ENCODE measurements around the gene CLCNKB. TPM values are rescaled to one million over a fixed set of nuclear protein-coding genes. Genes with fewer than 3 reads are reported as not detected.
"Not testable (repeated sequence)": the region's sequence is repeated elsewhere in the genome, so short reads cannot be mapped to it uniquely, and the experiment has no call there.

The CLCNKB gene
- total RNA-seq = under 0.01 TPM in 1 of 2 replicates, not detected in the other

GRCh38 chr1:16043521-16043920 is at the start of gene CLCNKB:
Gene CLCNKB, plus strand, starts transcription at chr1:16043782. Its CDS starts 711 bp downstream, at chr1:16044493.
- no peak for DNase-seq (ENCODE audit: low read depth in 2 of 2)

DNA sequence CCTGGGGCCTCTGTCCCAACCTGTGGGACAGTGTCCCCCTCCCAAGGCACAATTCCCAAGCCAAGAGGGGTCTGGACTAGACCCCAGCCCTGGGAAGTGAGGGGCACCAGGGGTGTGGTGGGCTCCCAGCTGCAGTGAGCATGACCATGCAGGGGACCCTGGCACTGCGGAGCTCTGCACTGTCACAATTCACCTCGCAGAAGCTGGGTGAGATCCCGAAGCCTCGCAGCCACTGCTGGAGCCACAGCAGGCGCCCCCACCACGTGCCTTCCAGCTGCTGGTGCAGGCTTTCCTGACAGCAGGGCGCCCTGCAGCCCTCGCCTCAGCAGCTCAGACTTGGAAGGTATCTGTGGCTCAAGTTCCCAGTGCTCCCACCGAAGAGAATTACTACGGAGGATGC is 49.5 kb upstream of the CLCNKB start:
- no peak for DNase-seq (ENCODE audit: low read depth in 2 of 2)

DNA sequence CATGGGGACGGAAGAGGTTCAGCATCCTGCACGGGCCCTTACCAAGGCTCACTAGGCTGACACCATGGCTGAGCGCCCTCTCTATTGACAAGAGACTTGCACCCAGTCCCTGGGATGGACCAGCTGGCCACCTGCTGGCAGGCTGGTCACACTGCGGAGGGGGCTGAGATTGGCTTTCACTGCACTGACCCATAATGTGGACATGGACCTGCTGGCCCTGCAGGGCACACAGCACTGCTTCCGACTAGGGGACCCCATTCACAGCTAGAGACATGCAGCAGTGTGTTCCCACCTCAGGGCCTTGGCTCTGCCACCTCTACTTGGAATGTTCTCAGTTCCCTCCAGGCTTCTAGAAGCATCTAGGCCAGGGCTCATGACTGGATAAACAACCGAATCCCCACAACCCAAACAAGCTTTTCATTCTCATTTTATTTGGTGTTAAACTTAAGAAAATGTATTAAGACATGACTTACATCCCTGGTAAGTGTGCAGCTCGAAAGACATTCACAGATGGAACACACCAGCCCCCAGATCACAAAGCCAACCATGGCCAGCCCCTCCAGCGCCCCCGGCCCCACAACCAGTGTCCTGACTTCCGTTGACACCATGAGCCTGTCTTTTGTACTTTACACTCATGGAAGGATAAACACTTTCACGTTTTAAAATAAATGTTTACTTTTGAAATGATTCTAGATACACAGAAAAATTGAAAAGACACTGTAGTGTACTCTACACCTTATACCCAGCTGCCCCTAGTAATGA is 48.8 kb upstream of the CLCNKB start:
- peak; percentile 77 to 88 for DNase-seq (ENCODE audit: low read depth in 2 of 2)

- no peak for DNase-seq (ENCODE audit: low read depth in 2 of 2)
These were observed 46.5 kb upstream of the CLCNKB start for GRCh38 chr1:15997076-15997585.

GRCh38 chr1:15997637-15998280 is 45.8 kb upstream of the CLCNKB start:
- DNase-seq (ENCODE audit: low read depth in 2 of 2) = no peak

- DNase-seq (ENCODE audit: low read depth in 2 of 2) = no peak
These were observed 44.7 kb upstream of the CLCNKB start for GRCh38 chr1:15998929-15999328.

GRCh38 chr1:16001274-16001673 is 42.3 kb upstream of the CLCNKB start:
- not testable (repeated sequence) for DNase-seq (ENCODE audit: low read depth in 2 of 2)

GRCh38 chr1:16005597-16005996 is 38.0 kb upstream of the CLCNKB start:
- no peak for DNase-seq (ENCODE audit: low read depth in 2 of 2)

DNA sequence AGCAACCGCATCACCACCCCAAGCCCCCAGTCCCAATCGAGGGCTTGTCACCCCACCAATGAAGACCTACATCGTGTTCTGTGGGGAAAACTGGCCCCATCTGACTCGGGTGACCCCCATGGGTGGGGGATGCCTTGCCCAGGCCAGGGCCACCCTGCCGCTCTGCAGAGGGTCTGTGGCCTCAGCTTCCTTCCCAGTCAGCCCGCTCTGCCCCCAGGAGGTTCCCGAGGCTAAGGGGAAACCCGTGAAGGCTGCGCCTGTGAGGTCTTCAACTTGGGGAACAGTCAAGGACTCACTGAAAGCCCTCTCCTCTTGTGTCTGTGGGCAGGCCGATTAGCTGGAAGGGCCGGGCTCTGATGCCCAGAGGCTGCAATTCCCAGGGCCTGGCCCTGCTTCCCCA is 37.6 kb upstream of the CLCNKB start:
- DNase-seq (ENCODE audit: low read depth in 2 of 2) = no peak

DNA sequence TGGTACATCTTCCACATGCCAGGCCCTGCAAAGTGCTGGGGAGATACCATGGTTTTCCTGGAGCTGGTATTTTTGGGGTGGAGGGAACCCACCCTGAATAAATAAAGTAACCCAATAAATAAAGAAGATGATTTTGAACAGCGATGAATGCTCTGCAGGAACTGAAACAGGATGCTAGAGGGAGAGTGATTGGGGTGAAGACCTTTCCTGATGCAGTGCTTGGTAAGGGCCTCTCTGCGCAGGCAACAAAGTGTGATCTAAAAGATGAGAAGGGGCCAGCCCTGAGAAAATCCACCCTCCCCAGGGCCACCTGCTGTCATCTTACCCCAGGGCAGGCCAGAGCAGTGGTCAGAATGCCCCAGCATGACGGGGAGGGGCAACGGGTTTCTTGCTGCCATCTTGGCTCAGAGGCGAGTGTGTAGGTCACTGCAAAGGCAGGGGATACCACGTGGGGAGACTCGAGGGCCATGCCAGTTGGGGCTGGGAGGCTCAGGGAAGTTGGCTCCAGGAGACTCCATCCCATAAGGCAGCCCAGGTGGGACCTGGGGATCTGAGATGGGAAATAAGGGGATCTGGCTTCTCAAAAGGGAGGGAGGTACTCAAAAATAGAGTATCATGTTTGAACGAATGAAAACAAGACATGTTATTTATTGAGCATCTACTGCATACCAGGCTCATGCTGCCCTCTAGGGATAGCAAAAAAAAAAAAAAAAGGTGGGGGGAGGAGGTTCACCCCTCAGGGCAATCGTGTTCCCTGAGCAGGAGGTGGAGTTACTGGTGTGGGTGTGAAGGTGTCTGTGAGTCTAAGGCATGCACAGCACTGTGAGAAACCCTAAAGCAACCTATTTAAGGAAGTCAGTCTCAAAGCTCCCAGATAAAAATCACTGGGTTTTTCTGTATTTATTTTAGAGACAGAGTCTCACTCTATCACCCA is 36.8 kb upstream of the CLCNKB start:
- DNase-seq (ENCODE audit: low read depth in 2 of 2) = no peak

DNA sequence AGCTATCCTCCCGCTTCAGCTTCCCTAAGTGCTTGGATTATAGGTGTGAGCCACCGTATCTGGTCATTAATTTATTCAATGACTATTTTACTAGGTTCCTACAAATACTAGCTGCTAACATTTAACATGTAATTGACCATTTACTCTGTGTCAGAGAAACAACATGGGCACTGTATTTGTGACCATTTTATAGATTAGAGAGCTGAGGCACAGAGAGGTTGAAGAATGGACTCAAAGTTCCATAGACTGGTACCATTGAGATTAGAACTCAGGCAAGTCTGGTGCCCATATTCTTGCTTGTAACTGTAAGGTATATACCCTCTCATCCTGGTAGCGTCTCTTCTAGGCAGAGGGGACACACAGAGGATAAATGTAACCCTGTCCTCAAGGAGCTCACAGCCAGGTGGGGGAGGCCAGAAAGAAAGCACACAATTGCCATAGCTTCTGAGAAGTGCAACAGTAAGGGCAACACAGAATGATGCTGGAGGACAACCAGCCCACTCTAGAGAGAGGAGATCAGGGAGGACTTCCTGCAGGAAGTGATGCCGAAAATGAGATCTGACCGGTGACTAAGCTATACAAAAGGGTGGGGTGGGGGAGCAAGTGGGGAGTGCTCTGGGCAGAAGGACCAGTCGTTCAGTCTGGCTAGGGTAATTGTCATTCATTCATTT is 35.8 kb upstream of the CLCNKB start:
- no peak for DNase-seq (ENCODE audit: low read depth in 2 of 2)

DNA sequence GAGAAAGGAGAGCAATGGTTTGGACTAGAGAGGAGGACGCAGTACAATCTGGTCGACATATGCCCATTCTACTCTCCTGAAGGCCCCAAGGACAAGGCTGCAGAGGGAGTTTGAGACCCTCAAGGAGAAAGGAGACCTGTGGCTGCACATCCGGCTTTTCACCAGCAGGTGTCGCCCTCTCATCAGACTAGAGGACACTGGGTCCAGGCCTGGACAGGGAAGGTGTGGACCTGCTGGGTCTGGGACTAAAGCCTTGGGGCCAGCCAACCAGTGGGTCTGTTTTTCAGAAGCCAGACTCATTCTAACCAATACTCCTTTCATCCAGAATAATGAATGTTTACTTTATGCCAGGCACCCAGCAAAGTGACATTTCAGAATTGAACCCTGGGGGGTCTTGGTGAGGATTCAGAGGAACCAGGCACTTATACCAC is 34.5 kb upstream of the CLCNKB start:
- peak; percentile 68 to 79 for DNase-seq (ENCODE audit: low read depth in 2 of 2)

GRCh38 chr1:16009678-16010077 is 33.9 kb upstream of the CLCNKB start:
- no peak for DNase-seq (ENCODE audit: low read depth in 2 of 2)

DNA sequence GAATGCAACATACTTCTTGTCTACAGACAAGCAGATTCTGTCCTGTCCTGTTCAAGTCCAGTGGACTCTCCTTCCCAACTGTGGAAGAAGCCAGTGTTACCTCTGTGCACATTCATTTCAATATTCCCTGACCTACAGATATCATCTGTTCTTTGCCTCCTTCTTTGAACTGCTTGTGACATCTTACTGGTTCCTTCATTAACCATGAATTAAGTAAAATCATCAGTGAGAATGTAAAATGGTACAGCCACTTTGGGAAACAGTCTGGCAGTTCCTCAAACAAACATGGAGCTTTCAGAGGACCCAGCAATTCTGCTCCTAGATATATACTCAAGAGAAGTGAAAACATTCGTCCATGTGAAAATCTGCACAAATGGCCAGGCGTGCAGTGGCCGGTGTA is 32.7 kb upstream of the CLCNKB start:
- DNase-seq (ENCODE audit: low read depth in 2 of 2) = no peak

GRCh38 chr1:16011936-16012589 is 31.5 kb upstream of the CLCNKB start:
- DNase-seq (ENCODE audit: low read depth in 2 of 2) = no peak

GRCh38 chr1:16012590-16013219 is 30.9 kb upstream of the CLCNKB start:
- peak; percentile 29 to 57 for DNase-seq (ENCODE audit: low read depth in 2 of 2)

DNA sequence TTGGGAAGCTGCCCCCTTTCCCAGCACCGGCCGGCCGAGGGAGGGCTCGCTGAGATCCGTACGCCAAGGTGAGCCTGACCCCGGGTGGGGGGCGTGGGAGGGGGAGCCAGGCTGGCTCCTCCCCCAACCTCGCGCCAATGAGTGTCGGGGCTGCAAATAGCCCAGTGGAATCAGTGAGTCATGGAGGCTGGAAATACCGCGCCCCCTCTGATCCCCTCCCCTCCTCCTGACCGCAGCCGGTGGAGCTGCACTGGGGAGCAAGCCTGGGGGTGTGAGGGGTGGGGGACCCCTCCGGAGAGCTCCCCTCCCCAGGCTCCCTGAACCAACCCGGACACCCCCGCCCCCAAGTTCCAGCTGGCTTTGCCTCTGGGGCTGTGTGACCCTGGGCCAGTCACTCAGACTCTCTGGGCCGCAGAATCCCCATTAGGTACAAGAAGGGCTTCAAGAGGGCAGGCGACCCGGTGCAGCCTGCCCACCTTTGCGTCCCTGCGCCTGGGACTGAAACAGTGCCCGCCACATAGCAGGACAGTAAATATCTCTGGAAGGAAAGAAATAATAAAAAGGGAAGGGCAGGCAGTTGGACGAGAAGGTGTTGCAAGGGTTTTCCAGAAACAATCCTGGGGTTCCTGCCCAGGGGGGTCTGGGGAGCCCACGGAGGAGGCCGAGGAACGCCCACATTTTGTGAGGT is 30.2 kb upstream of the CLCNKB start:
- DNase-seq (ENCODE audit: low read depth in 2 of 2) = peak; percentile 55 to 82

- DNase-seq (ENCODE audit: low read depth in 2 of 2) = no peak
These were observed 29.7 kb upstream of the CLCNKB start for GRCh38 chr1:16013908-16014258.

All from lung microvascular endothelial cell (primary cell).